HepG2 (cell line): ENCODE results near the gene CTCF. TPM values are rescaled to one million over a fixed set of nuclear protein-coding genes. Genes with fewer than 3 reads are reported as not detected.

Experiments used
- ATAC-seq: fragments of 200-7000 bp; cut with Tn5 transposase; 3 replicates; pipeline ENCODE4 v1.9.1; 2020; ENCODE audit warnings: mild to moderate bottlenecking, moderate library complexity
- BruUV-seq: library from RNA; stranded (reverse); fragments of 400-500 nt; replicated peaks from 2 replicates; lab custom pipeline; 2021; lab: Mats Ljungman, UMichigan
- CTCF ChIA-PET: fragments of 300-600 bp; formaldehyde crosslinking; extraction: SDS; loops from one replicate; lab custom pipeline; 2021; ENCODE audit warnings: low total read pairs, inconsistent platforms, low intra/inter-chr PET ratio; lab: Yijun Ruan, JAX
- POLR2A ChIA-PET: fragments of 350-600 bp; sonication (Branson Sonifier 250); formaldehyde crosslinking; loops from one replicate; lab custom pipeline; 2020; ENCODE audit warnings: antibody characterized with exemption, inconsistent platforms; lab: Yijun Ruan, JAX
- DNase-seq: peaks from one replicate; pipeline ENCODE4 v3.0.0-alpha.2; 2015; ENCODE audit warnings: low spot score
- FAIRE-seq: peaks from 3 replicates; lab custom pipeline; 2011; peaks lifted over from hg19 to GRCh38; lab: Jason Lieb, UNC
- H2AFZ ChIP-seq: one replicate; pipeline ENCODE4 v1.6.1; 2011; ENCODE audit warnings: low read length, inconsistent platforms
- H3K27ac ChIP-seq: fragments of 300-600 bp; 3 replicates; pipeline ENCODE4 v1.8.0; 2011; ENCODE audit warnings: mixed run types, mild to moderate bottlenecking, mixed read lengths, low read length, inconsistent platforms; ENCODE audit not compliant: insufficient read depth; ENCODE audit errors: extremely low read length
- H3K27me3 ChIP-seq, 2 experiments: fragments of 200-600 bp in 1 of 2; 2 replicates in 1 of 2; 3 replicates in 1 of 2; pipeline versions ENCODE4 v1.6.0 to v1.8.0; 2011; ENCODE audit warnings: low read length in 2 of 2, mild to moderate bottlenecking in 2 of 2, moderate library complexity in 2 of 2, inconsistent platforms in 1 of 2; ENCODE audit not compliant: insufficient read depth in 2 of 2, control insufficient read depth in 1 of 2
- H3K36me3 ChIP-seq, 2 experiments: fragments of 200-600 bp in 1 of 2; replicated peaks in 1 of 2; 2 replicates in 1 of 2; 3 replicates in 1 of 2; pipeline versions ENCODE4 v1.5.1 to v1.8.0; 2011; ENCODE audit warnings: low read length in 2 of 2, inconsistent platforms in 1 of 2; ENCODE audit not compliant: insufficient read depth in 2 of 2, control insufficient read depth in 1 of 2
- H3K4me1 ChIP-seq: 2 replicates; pipeline ENCODE4 v1.5.1; 2012; ENCODE audit warnings: low read length, inconsistent platforms; ENCODE audit not compliant: insufficient read depth
- H3K4me2 ChIP-seq: 2 replicates; pipeline ENCODE4 v1.6.0; 2011; ENCODE audit warnings: low read depth, low read length, inconsistent platforms
- H3K4me3 ChIP-seq, 3 experiments: fragments of 200-600 bp in 1 of 3; sonication (generic), shearing (Covaris generic) in 1 of 3; replicated peaks in 1 of 3; 2 replicates each; pipeline ENCODE4 v1.5.1; 2011 to 2016; ENCODE audit warnings: low read length in 3 of 3, inconsistent platforms in 2 of 3, low read depth in 2 of 3, mild to moderate bottlenecking in 2 of 3, control low read depth in 1 of 3, mixed read lengths in 1 of 3; ENCODE audit not compliant: insufficient read depth in 1 of 3
- H3K79me2 ChIP-seq: one replicate; pipeline ENCODE4 v1.6.1; 2011; ENCODE audit warnings: low read length, inconsistent platforms; ENCODE audit not compliant: insufficient read depth
- H3K9ac ChIP-seq: 2 replicates; pipeline ENCODE4 v1.6.0; 2011; ENCODE audit warnings: mild to moderate bottlenecking, low read depth, low read length, inconsistent platforms; ENCODE audit not compliant: insufficient read depth
- H3K9me3 ChIP-seq: 2 replicates; pipeline ENCODE4 v1.5.1; 2012; ENCODE audit warnings: mild to moderate bottlenecking, low read length
- H4K20me1 ChIP-seq: 2 replicates; pipeline ENCODE4 v1.6.0; 2011; ENCODE audit warnings: inconsistent platforms, mild to moderate bottlenecking, low read length, moderate library complexity; ENCODE audit not compliant: insufficient read depth
- AGO1 ChIP-seq: fragments of 200-400 bp; formaldehyde crosslinking; IDR thresholded peaks from 2 replicates; pipeline ENCODE4 v1.6.1; 2017; ENCODE audit warnings: mild to moderate bottlenecking, low read depth, low read length, moderate library complexity; ENCODE audit not compliant: poor library complexity, severe bottlenecking
- PCBP1 ChIP-seq: fragments of 200-400 bp; formaldehyde crosslinking; IDR thresholded peaks from 2 replicates; pipeline ENCODE4 v1.6.1; 2017; ENCODE audit warnings: mild to moderate bottlenecking, low read depth, low read length, borderline replicate concordance
- PRMT3 ChIP-seq: sonication (generic); formaldehyde crosslinking; IDR thresholded peaks from 2 replicates; pipeline ENCODE4 v1.8.1; 2022; ENCODE audit warnings: low read depth, mild to moderate bottlenecking, moderate library complexity, missing genetic modification reagents, borderline replicate concordance
- WGBS: methylation state at CpG from one replicate; pipeline ENCODE4 v1.1.6; 2017; ENCODE audit warnings: low lambda C conversion rate; 5-methylcytosine and 5-hydroxymethylcytosine counted together
- in situ Hi-C: cut with HindIII; loops from 2 replicates; pipeline ENCODE4 v1.10.0; 2017; ENCODE audit warnings: low pct_unique_long_range_greater_than_20kb; ENCODE audit not compliant: extremely low pct_ligation_motif_present
- intact Hi-C: fragments of 100-400 bp; cut with micrococcal nuclease; formaldehyde crosslinking; loops from one replicate; pipeline ENCODE4 v1.10.0; 2022; ENCODE audit not compliant: unreplicated experiment
- polyA plus RNA-seq, 8 experiments: library from polyadenylated mRNA; depleted of rRNA in 3 of 8; stranded (reverse) in 7 of 8; unstranded in 1 of 8; fragments of >200 nt; fragmentation: Illumina TruSeq in 4 of 8; extraction: Trizol in 4 of 8; gene quantifications; 2 replicates each; pipeline versions ENCODE4 v1.2.1 to v1.2.3, GENCODE V29; 2011 to 2016; ENCODE audit warnings: low read depth in 4 of 8, missing spikeins in 1 of 8, mixed read lengths in 1 of 8; ENCODE audit not compliant: insufficient read depth in 1 of 8
- total RNA-seq, 5 experiments: library from RNA; depleted of rRNA; stranded (reverse); fragments of >200 nt; fragmentation: Illumina TruSeq; extraction: Trizol; gene quantifications; 2 replicates each; pipeline ENCODE4 v1.2.3, GENCODE V29; 2016; ENCODE audit warnings: low read depth in 1 of 5
- TF ChIP-seq, protein P1 (sequence below): sonication (generic); formaldehyde crosslinking; IDR thresholded peaks from 2 replicates; pipeline ENCODE4 v1.4.0; 2020; ENCODE audit warnings: missing genetic modification reagents
- TF ChIP-seq, protein P2 (sequence below): sonication (generic); formaldehyde crosslinking; IDR thresholded peaks from 2 replicates; pipeline ENCODE4 v1.4.0; 2020; ENCODE audit warnings: missing genetic modification reagents

CTCF gene
- total and polyA plus RNA-seq, 2 of the 13 experiments (the other 11 are each of a cell fraction or from before 2014, with no cell fraction given): 19.5 to 37.5 TPM

DNA sequence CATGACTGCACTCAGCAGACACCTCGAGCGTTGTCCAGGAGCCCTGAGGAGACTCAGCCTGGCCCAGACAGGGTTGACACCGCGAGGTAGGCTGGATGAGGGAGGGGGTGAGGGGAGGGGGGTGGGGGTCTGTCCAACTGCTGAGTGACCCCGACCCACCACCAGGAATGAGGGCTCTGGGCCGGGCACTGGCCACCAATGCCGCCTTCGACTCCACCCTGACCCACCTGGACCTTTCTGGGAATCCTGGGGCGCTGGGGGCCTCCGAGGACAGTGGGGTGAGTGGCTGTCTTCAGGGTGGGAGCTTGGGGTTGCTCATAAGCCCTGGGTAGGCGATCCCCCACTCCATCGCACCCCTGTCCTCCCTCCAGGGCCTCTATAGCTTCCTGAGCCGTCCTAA is 85.4 kb downstream of the CTCF start:
- H3K4me1 ChIP-seq: peaks cover 32% of the 10 kb centered on the region
- ATAC-seq: no peak
- POLR2A ChIA-PET: interaction anchor here (1.3 kb wide), 1 partner anchor 127 kb away, joined by 3 read pairs; no protein-coding TSS in a partner anchor

DNA sequence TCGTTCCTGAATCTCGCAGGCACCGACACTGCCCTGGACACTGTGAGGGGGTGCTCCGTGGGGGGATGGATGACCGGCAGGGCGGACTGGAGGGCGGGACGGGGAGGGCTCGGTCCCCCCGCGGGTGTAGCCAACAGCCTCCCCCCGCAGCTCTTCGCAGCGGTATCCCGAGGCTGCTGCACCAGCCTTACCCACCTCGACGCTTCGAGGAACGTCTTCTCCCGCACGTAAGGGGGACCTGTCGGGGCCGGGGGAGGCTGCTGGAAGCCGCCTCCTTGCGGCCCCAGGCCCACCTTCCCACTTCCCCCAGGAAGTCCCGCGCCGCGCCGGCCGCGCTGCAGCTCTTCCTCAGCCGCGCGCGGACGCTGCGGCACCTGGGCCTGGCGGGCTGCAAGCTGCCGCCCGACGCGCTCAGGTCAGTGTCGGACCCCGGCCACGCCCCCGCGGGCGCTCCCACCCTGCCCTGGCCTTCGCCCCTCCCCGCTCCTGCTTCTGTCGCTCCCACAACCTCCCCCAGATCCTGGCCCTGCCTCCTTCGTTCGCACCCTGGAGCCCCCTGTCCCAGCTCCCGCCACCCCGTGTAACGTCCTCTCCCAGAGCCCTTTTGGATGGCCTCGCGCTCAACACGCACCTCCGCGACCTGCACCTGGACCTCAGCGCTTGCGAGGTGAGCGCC is 85.9 kb downstream of the CTCF start:
- no peaks in the 10 kb centered on the region for H3K9me3 ChIP-seq
- ChIA-PET CTCF (no interaction called here), POLR2A (interaction anchor here (0.8 to 1.3 kb wide), 2 partner anchors 12 to 127 kb away, joined by 3 read pairs; partner anchors contain the start of gene ACD)
- H3K4me3 ChIP-seq: peak overlapping the region in 1 of 3 experiments; percentile 44; a peak in 1 of 6 replicates
- no peak overlapping the region for H2AFZ ChIP-seq
- no peak overlapping the region for H3K9ac ChIP-seq
- in situ Hi-C loops: loop anchor here (5.0 kb wide), 1 partner anchor 101 kb away; no protein-coding TSS in a partner anchor
- no TSS peak for BruUV-seq
- H3K4me1 ChIP-seq: peaks cover 33% of the 10 kb centered on the region
- H3K27me3 ChIP-seq: peaks cover 18 to 75% of the 10 kb centered on the region in 2 experiments
- intact Hi-C loops: no loop called here
- FAIRE-seq: no peak
- peak overlapping the region; percentile 48 for H3K4me2 ChIP-seq
- no peaks in the 10 kb centered on the region for H3K79me2 ChIP-seq
- no peak overlapping the region for H3K27ac ChIP-seq
- peaks cover 11% of the 10 kb centered on the region for H4K20me1 ChIP-seq
- ATAC-seq: 0 out of 3 replicates have a peak, but pooled peaks have one; percentile 4
- H3K36me3 ChIP-seq: no peaks in the 10 kb centered on the region
- WGBS: 45% methylated on average over 47 of the region's 65 CpGs
- no peak for DNase-seq
- TF ChIP-seq AGO1: peak; percentile 11
- TF ChIP-seq, protein P1, sequence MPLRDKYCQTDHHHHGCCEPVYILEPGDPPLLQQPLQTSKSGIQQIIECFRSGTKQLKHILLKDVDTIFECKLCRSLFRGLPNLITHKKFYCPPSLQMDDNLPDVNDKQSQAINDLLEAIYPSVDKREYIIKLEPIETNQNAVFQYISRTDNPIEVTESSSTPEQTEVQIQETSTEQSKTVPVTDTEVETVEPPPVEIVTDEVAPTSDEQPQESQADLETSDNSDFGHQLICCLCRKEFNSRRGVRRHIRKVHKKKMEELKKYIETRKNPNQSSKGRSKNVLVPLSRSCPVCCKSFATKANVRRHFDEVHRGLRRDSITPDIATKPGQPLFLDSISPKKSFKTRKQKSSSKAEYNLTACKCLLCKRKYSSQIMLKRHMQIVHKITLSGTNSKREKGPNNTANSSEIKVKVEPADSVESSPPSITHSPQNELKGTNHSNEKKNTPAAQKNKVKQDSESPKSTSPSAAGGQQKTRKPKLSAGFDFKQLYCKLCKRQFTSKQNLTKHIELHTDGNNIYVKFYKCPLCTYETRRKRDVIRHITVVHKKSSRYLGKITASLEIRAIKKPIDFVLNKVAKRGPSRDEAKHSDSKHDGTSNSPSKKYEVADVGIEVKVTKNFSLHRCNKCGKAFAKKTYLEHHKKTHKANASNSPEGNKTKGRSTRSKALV: peak; percentile 86

More for the DNA sequence above, 85.4 kb downstream of the CTCF start:
- Histone ChIP-seq H3K79me2 (no peaks in the 10 kb centered on the region), H3K27ac (no peak overlapping the region), H3K4me3 (peak overlapping the region in 1 of 3 experiments; percentile 44; a peak in 1 of 6 replicates), H3K36me3 (no peaks in the 10 kb centered on the region), H4K20me1 (peaks cover 11% of the 10 kb centered on the region), H2AFZ (no peak overlapping the region), H3K4me2 (peak overlapping the region; percentile 48; the same call in 1 of the 2 replicates), H3K27me3 (peaks cover 18 to 73% of the 10 kb centered on the region in 2 experiments), H3K9ac (no peak overlapping the region), H3K9me3 (no peaks in the 10 kb centered on the region)
- intact Hi-C loops: no loop called here
- in situ Hi-C loops: loop anchor here (5.0 kb wide), 1 partner anchor 100 kb away; no protein-coding TSS in a partner anchor
- FAIRE-seq: no peak
- TF ChIP-seq, protein P2, sequence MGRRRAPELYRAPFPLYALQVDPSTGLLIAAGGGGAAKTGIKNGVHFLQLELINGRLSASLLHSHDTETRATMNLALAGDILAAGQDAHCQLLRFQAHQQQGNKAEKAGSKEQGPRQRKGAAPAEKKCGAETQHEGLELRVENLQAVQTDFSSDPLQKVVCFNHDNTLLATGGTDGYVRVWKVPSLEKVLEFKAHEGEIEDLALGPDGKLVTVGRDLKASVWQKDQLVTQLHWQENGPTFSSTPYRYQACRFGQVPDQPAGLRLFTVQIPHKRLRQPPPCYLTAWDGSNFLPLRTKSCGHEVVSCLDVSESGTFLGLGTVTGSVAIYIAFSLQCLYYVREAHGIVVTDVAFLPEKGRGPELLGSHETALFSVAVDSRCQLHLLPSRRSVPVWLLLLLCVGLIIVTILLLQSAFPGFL (CRISPR knock-in tag): no peak
- TF ChIP-seq PCBP1 (0 out of 2 replicates have a peak, but pooled peaks have one; percentile 31), PRMT3 (CRISPR knock-in tag) (no peak)
- no TSS peak for BruUV-seq
- CTCF ChIA-PET: no interaction called here
- DNase-seq: no peak
- 48% methylated on average over 9 of the region's 13 CpGs for WGBS
